ENCODE data around the gene FNDC3B. TPM values are rescaled to one million over a fixed set of nuclear protein-coding genes. Genes with fewer than 3 reads are reported as not detected.

The FNDC3B gene
- polyA plus RNA-seq, 1 donor = 25.9 TPM

GRCh38 chr3:172189987-172190603, 150.7 kb downstream of the FNDC3B start:
- no peak for DNase-seq
- WGBS (ENCODE audit: insufficient coverage, low lambda C conversion rate) = 100% methylated on average over 3 of the region's 7 CpGs
- no peak overlapping the region for H3K27ac ChIP-seq (ENCODE audit: low read length)

DNA sequence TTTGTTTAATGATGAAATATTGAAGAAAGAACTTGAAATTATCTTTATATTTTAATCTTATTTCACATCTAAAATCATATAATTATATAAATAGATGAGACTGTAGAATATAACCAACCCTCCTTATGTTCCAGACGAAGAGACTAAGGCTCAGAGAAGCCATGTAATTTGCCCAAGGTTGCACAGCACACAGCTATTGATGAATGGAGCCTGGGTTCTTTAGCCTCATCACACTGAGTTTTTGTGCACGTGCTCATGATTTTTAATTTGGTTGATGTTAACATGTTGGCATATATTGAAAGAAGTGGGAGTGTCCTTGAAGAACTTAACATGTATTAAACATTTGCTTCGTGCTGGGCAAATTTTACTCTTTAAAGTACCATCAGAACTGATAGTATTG, 151.6 kb downstream of the FNDC3B start:
- 100% methylated on average over 1 of the region's 3 CpGs for WGBS (ENCODE audit: insufficient coverage, low lambda C conversion rate)
- Histone ChIP-seq H3K36me3 (ENCODE audit: control insufficient read depth, insufficient read depth, low read length) (no peaks in the 10 kb centered on the region), H3K4me3 (ENCODE audit: low read length) (no peak overlapping the region), H3K9me3 (ENCODE audit: control insufficient read depth, low read depth, low read length) (no peaks in the 10 kb centered on the region), H3K27me3 (ENCODE audit: control insufficient read depth, insufficient read depth, low read length) (no peaks in the 10 kb centered on the region), H3K27ac (ENCODE audit: low read length) (no peak overlapping the region), H3K4me1 (ENCODE audit: control insufficient read depth, insufficient read depth, low read length) (no peaks in the 10 kb centered on the region)
- DNase-seq = no peak

More at GRCh38 chr3:172189987-172190603, 150.7 kb downstream of the FNDC3B start:
- H3K9me3 ChIP-seq (ENCODE audit: control insufficient read depth, low read depth, low read length) = no peaks in the 10 kb centered on the region
- H3K27me3 ChIP-seq (ENCODE audit: control insufficient read depth, insufficient read depth, low read length) = no peaks in the 10 kb centered on the region
- no peaks in the 10 kb centered on the region for H3K4me1 ChIP-seq (ENCODE audit: control insufficient read depth, insufficient read depth, low read length)
- no peak overlapping the region for H3K4me3 ChIP-seq (ENCODE audit: low read length)
- no peaks in the 10 kb centered on the region for H3K36me3 ChIP-seq (ENCODE audit: control insufficient read depth, insufficient read depth, low read length)

GRCh38 chr3:172191629-172192028, 152.3 kb downstream of the FNDC3B start:
- H3K9me3 ChIP-seq (ENCODE audit: control insufficient read depth, low read depth, low read length) = no peaks in the 10 kb centered on the region
- H3K27me3 ChIP-seq (ENCODE audit: control insufficient read depth, insufficient read depth, low read length) = no peaks in the 10 kb centered on the region
- WGBS (ENCODE audit: insufficient coverage, low lambda C conversion rate) = no CpG with 5 or more reads among the region's 4 CpGs
- no peaks in the 10 kb centered on the region for H3K4me1 ChIP-seq (ENCODE audit: control insufficient read depth, insufficient read depth, low read length)
- DNase-seq = no peak
- H3K27ac ChIP-seq (ENCODE audit: low read length) = no peak overlapping the region
- no peaks in the 10 kb centered on the region for H3K36me3 ChIP-seq (ENCODE audit: control insufficient read depth, insufficient read depth, low read length)
- no peak overlapping the region for H3K4me3 ChIP-seq (ENCODE audit: low read length)

DNA sequence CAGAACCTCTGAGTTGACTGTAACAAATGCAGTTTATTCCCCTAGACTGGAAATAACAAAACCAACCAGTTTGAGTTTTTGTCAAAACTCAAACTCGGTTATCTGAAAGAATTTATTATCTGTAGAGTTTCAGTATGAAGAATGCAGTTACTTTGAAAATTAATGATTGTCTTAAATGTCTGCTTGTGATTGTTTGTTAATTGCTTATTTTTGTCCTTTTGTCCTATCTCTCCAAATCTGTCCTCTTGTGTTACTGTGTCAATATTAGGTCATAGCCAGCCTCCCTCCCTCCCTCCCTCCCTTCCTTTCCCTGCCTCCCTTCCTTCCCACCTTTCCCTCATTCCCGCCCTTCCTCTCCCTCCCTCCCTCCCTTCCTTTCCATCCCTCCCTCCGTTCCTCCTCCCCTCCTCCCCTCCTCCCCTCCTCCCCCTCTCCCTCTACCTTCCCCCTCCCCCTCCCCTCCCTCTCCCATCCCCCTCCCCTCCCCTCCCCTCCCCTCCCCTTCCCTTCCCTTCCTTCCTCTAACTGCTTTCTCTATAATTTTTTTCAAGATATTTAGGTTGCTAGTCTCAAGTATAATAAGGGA, 153.5 kb downstream of the FNDC3B start:
- H3K9me3 ChIP-seq (ENCODE audit: control insufficient read depth, low read depth, low read length) = no peaks in the 10 kb centered on the region
- DNase-seq = no peak
- no peaks in the 10 kb centered on the region for H3K27me3 ChIP-seq (ENCODE audit: control insufficient read depth, insufficient read depth, low read length)
- no peaks in the 10 kb centered on the region for H3K36me3 ChIP-seq (ENCODE audit: control insufficient read depth, insufficient read depth, low read length)
- H3K4me3 ChIP-seq (ENCODE audit: low read length) = no peak overlapping the region
- WGBS (ENCODE audit: insufficient coverage, low lambda C conversion rate) = no CpG with 5 or more reads among the region's 3 CpGs
- H3K27ac ChIP-seq (ENCODE audit: low read length) = no peak overlapping the region
- no peaks in the 10 kb centered on the region for H3K4me1 ChIP-seq (ENCODE audit: control insufficient read depth, insufficient read depth, low read length)

GRCh38 chr3:172193436-172193835, 154.1 kb downstream of the FNDC3B start:
- no CpG with 5 or more reads among the region's 1 CpG for WGBS (ENCODE audit: insufficient coverage, low lambda C conversion rate)
- no peaks in the 10 kb centered on the region for H3K27me3 ChIP-seq (ENCODE audit: control insufficient read depth, insufficient read depth, low read length)
- no peaks in the 10 kb centered on the region for H3K4me1 ChIP-seq (ENCODE audit: control insufficient read depth, insufficient read depth, low read length)
- no peak for DNase-seq
- no peaks in the 10 kb centered on the region for H3K9me3 ChIP-seq (ENCODE audit: control insufficient read depth, low read depth, low read length)
- no peak overlapping the region for H3K27ac ChIP-seq (ENCODE audit: low read length)
- no peaks in the 10 kb centered on the region for H3K36me3 ChIP-seq (ENCODE audit: control insufficient read depth, insufficient read depth, low read length)
- no peak overlapping the region for H3K4me3 ChIP-seq (ENCODE audit: low read length)

DNA sequence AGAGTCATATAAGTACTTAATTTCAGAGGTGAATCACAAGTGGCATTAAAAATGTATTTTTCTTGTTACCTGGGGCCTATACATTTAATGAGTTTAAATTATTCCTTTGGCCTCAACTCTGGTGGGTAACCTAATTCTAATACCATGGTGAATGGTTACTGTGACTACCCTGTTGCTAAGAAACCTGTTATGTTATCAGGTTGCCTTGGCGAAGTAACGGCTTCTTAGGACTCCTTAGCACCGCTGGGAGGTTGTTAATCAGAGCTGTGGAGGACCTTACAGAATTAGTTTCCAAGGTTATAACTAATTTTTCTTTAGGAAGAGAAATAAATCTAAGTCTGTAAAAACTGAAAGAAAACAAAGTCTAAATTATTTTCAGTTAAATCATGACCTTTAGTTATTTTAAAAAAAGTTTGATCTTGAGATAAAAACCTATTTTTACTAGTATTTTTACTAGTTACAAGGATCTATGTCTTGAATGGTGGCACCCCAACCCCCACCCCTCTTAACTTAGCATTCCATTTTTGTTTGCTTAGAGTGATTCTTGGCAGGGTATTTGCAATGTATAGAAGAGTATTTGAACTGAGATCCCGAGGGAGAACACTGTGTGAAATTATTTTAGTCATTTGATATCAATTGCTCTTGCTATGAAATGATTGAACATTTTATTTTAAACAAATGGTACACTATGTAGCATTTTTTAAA, 155.5 kb downstream of the FNDC3B start:
- Histone ChIP-seq H3K27me3 (ENCODE audit: control insufficient read depth, insufficient read depth, low read length) (no peaks in the 10 kb centered on the region), H3K27ac (ENCODE audit: low read length) (no peak overlapping the region), H3K9me3 (ENCODE audit: control insufficient read depth, low read depth, low read length) (no peaks in the 10 kb centered on the region), H3K4me3 (ENCODE audit: low read length) (no peak overlapping the region), H3K4me1 (ENCODE audit: control insufficient read depth, insufficient read depth, low read length) (no peaks in the 10 kb centered on the region), H3K36me3 (ENCODE audit: control insufficient read depth, insufficient read depth, low read length) (no peaks in the 10 kb centered on the region)
- peak in 1 of 2 donors; percentile 21 for DNase-seq
- WGBS (ENCODE audit: insufficient coverage, low lambda C conversion rate) = 55% methylated on average over 2 of the region's 4 CpGs

DNA sequence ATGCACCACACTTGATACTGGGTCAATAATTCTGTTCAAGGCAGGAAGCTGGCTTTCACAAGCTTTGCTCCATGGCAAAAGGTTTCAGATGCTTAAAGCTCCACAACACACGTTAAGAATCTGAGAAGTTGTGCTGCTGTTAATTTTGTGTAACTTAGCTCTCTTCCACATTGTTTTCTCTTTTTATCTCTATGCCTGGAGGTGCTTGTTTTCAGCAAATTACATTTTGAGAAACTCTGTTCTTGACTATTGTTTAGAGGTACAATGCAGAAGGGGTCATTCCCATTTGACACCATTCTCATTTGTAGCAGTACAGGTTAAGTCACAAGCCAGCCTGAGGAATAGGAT, 156.0 kb downstream of the FNDC3B start:
- Histone ChIP-seq H3K4me3 (ENCODE audit: low read length) (no peak overlapping the region), H3K27ac (ENCODE audit: low read length) (no peak overlapping the region), H3K4me1 (ENCODE audit: control insufficient read depth, insufficient read depth, low read length) (no peaks in the 10 kb centered on the region), H3K9me3 (ENCODE audit: control insufficient read depth, low read depth, low read length) (no peaks in the 10 kb centered on the region), H3K36me3 (ENCODE audit: control insufficient read depth, insufficient read depth, low read length) (no peaks in the 10 kb centered on the region), H3K27me3 (ENCODE audit: control insufficient read depth, insufficient read depth, low read length) (no peaks in the 10 kb centered on the region)
- no CpG with 5 or more reads among the region's 1 CpG for WGBS (ENCODE audit: insufficient coverage, low lambda C conversion rate)
- DNase-seq = no peak

DNA sequence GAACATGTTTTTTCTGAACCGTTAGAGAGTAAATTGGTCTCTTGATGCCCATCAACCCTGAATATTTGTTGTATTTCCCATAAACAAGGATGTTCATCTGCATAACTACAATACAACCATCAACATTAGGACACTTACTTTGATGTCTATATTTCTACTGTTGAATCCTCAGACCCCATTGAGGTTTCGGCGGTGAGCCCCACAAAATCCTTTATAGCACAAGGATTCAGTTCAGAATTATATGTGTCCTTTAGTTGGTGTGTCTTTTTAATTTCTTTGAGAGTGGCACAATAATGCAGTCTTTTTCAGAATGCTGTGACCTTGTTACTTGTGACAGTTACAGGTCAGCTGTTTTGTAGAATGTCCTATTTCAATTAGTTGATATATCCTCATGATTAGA, 158.0 kb downstream of the FNDC3B start:
- DNase-seq = no peak
- Histone ChIP-seq H3K27me3 (ENCODE audit: control insufficient read depth, insufficient read depth, low read length) (no peaks in the 10 kb centered on the region), H3K4me3 (ENCODE audit: low read length) (no peak overlapping the region), H3K36me3 (ENCODE audit: control insufficient read depth, insufficient read depth, low read length) (no peaks in the 10 kb centered on the region), H3K9me3 (ENCODE audit: control insufficient read depth, low read depth, low read length) (no peaks in the 10 kb centered on the region), H3K4me1 (ENCODE audit: control insufficient read depth, insufficient read depth, low read length) (no peaks in the 10 kb centered on the region), H3K27ac (ENCODE audit: low read length) (no peak overlapping the region)
- no CpG with 5 or more reads among the region's 3 CpGs for WGBS (ENCODE audit: insufficient coverage, low lambda C conversion rate)

- Histone ChIP-seq H3K27me3 (ENCODE audit: control insufficient read depth, insufficient read depth, low read length) (no peaks in the 10 kb centered on the region), H3K36me3 (ENCODE audit: control insufficient read depth, insufficient read depth, low read length) (no peaks in the 10 kb centered on the region), H3K4me3 (ENCODE audit: low read length) (no peak overlapping the region), H3K4me1 (ENCODE audit: control insufficient read depth, insufficient read depth, low read length) (no peaks in the 10 kb centered on the region), H3K27ac (ENCODE audit: low read length) (no peak overlapping the region), H3K9me3 (ENCODE audit: control insufficient read depth, low read depth, low read length) (no peaks in the 10 kb centered on the region)
- no CpG with 5 or more reads among the region's 3 CpGs for WGBS (ENCODE audit: insufficient coverage, low lambda C conversion rate)
- DNase-seq = no peak
Observed at GRCh38 chr3:172198428-172198827, 159.1 kb downstream of the FNDC3B start.

DNA sequence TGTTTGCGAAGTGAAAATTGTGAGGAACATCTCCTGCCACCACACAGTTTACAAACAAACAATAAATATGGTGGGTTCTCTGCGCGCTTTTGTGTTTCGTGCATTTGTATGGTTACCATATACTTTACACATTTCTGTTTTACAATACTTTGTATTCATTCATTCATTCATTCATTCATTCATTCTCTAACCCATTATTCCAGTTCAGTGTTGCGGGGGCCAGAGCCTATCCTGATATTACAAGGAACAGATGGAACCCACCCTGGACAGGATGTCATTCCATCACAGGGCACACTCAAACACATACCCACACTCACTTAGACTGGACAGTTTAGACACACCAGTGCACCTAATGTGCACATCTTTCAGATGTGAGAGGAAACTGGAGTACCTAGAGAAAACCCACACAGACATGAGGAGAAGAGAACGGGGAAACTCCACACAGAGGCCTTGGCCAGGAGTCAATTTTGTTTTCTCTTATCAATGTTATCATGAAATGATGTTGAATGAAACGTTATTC, 160.5 kb downstream of the FNDC3B start:
- Histone ChIP-seq H3K4me3 (ENCODE audit: low read length) (no peak overlapping the region), H3K9me3 (ENCODE audit: control insufficient read depth, low read depth, low read length) (no peaks in the 10 kb centered on the region), H3K27ac (ENCODE audit: low read length) (no peak overlapping the region), H3K4me1 (ENCODE audit: control insufficient read depth, insufficient read depth, low read length) (no peaks in the 10 kb centered on the region), H3K27me3 (ENCODE audit: control insufficient read depth, insufficient read depth, low read length) (no peaks in the 10 kb centered on the region), H3K36me3 (ENCODE audit: control insufficient read depth, insufficient read depth, low read length) (no peaks in the 10 kb centered on the region)
- WGBS (ENCODE audit: insufficient coverage, low lambda C conversion rate) = 100% methylated on average over 4 of the region's 7 CpGs
- no peak for DNase-seq
